HEK293T (cell line): Measurements from ENCODE around the gene ADIPOR1.
A peak's percentile ranks its signal among the peaks of the same experiment; 100 is the strongest.

Experiments
- CTCF ChIA-PET: fragments of 350-600 bp; formaldehyde crosslinking; extraction: SDS; loops from one replicate; lab custom pipeline; 2021; ENCODE audit warnings: antibody characterized with exemption, inconsistent platforms; lab: Yijun Ruan, JAX
- POLR2A ChIA-PET: fragments of 350-600 bp; formaldehyde crosslinking; extraction: SDS; loops from one replicate; lab custom pipeline; 2020; ENCODE audit warnings: antibody characterized with exemption, inconsistent platforms; lab: Yijun Ruan, JAX
- DNase-seq: peaks from one replicate; pipeline ENCODE4 v3.0.0; 2012; ENCODE audit warnings: mixed read lengths; ENCODE audit errors: extremely low spot score
- ARNT ChIP-seq: fragments of 450-650 bp; IDR thresholded peaks from 2 replicates; pipeline ENCODE4 v1.6.1; 2017; ENCODE audit warnings: mild to moderate bottlenecking
- BHLHE40 ChIP-seq: fragments of 450-650 bp; IDR thresholded peaks from 2 replicates; pipeline ENCODE4 v1.6.1; 2016; ENCODE audit warnings: mild to moderate bottlenecking, moderate library complexity, borderline replicate concordance
- CTBP1 ChIP-seq: fragments of 450-650 bp; IDR thresholded peaks from 2 replicates; pipeline ENCODE4 v1.6.1; 2016; ENCODE audit warnings: borderline replicate concordance
- ELF4 ChIP-seq: fragments of 450-650 bp; IDR thresholded peaks from 2 replicates; pipeline ENCODE4 v1.6.1; 2017; ENCODE audit warnings: antibody characterized with exemption
- FOXA1 ChIP-seq: fragments of 450-650 bp; IDR thresholded peaks from 2 replicates; pipeline ENCODE4 v1.6.1; 2016; ENCODE audit warnings: mild to moderate bottlenecking
- FOXK2 ChIP-seq: fragments of 450-650 bp; IDR thresholded peaks from 2 replicates; pipeline ENCODE4 v1.6.1; 2016; ENCODE audit warnings: mild to moderate bottlenecking
- FOXM1 ChIP-seq: fragments of 450-650 bp; IDR thresholded peaks from 2 replicates; pipeline ENCODE4 v1.6.1; 2017; ENCODE audit warnings: mild to moderate bottlenecking, borderline replicate concordance
- HDGF ChIP-seq: fragments of 450-650 bp; IDR thresholded peaks from 2 replicates; pipeline ENCODE4 v1.6.1; 2017; ENCODE audit warnings: antibody characterized with exemption, borderline replicate concordance
- L3MBTL2 ChIP-seq: fragments of 450-650 bp; conservative IDR thresholded peaks from 2 replicates; pipeline ENCODE4 v1.6.1; 2016; ENCODE audit warnings: mild to moderate bottlenecking
- LEF1 ChIP-seq: fragments of 450-650 bp; IDR thresholded peaks from 2 replicates; pipeline ENCODE4 v1.6.1; 2017; ENCODE audit warnings: mild to moderate bottlenecking, borderline replicate concordance
- NFRKB ChIP-seq: fragments of 450-650 bp; IDR thresholded peaks from 2 replicates; pipeline ENCODE4 v1.6.1; 2016; ENCODE audit warnings: mild to moderate bottlenecking, moderate library complexity
- PKNOX1 ChIP-seq: fragments of 450-650 bp; IDR thresholded peaks from 2 replicates; pipeline ENCODE4 v1.6.1; 2016
- SP1 ChIP-seq: fragments of 450-650 bp; IDR thresholded peaks from 2 replicates; pipeline ENCODE4 v1.6.1; 2017
- SUZ12 ChIP-seq: fragments of 450-650 bp; IDR thresholded peaks from 2 replicates; pipeline ENCODE4 v1.6.1; 2016; ENCODE audit warnings: mild to moderate bottlenecking
- TARDBP ChIP-seq: fragments of 450-650 bp; IDR thresholded peaks from 2 replicates; pipeline ENCODE4 v1.6.1; 2016
- ZNF384 ChIP-seq: fragments of 450-650 bp; IDR thresholded peaks from 2 replicates; pipeline ENCODE4 v1.6.1; 2016

ADIPOR1 gene

GRCh38 chr1:202972046-202972445 is 13.9 kb upstream of the ADIPOR1 start:
- no peak for TF ChIP-seq CTBP1
- TF ChIP-seq ARNT, result no peak
- no peak for TF ChIP-seq LEF1
- TF ChIP-seq FOXM1, result no peak
- TF ChIP-seq L3MBTL2, result no peak
- POLR2A ChIA-PET, result no interaction called here
- CTCF ChIA-PET, result no interaction called here
- DNase-seq, result no peak

- ChIA-PET POLR2A (interaction anchor here (1.1 to 1.5 kb wide), 2 partner anchors 9 to 31 kb away, joined by 4 to 8 read pairs; no protein-coding TSS in a partner anchor), CTCF (no interaction called here)
- TF ChIP-seq FOXM1 (no peak), L3MBTL2 (no peak), SUZ12 (no peak)
- peak; percentile 82 for DNase-seq
Measured at GRCh38 chr1:202968895-202969295, 10.8 kb upstream of the ADIPOR1 start.

- TF ChIP-seq LEF1, result no peak
- ChIA-PET POLR2A (interaction anchor here (1.1 to 1.5 kb wide), 4 partner anchors 9 to 39 kb away, joined by 3 to 8 read pairs (median 4); partner anchors contain the start of gene TMEM183A), CTCF (interaction anchor here (0.5 to 1.0 kb wide), 5 partner anchors 8 to 348 kb away, joined by 3 to 6 read pairs (median 4); no protein-coding TSS in a partner anchor)
- no peak for DNase-seq
Measured at GRCh38 chr1:202968351-202968750, 10.2 kb upstream of the ADIPOR1 start.

- POLR2A ChIA-PET, result interaction anchor here (1.1 to 1.5 kb wide), 4 partner anchors 8 to 39 kb away, joined by 3 to 8 read pairs (median 4); partner anchors contain the start of gene TMEM183A
- no peak for TF ChIP-seq SUZ12
- TF ChIP-seq PKNOX1, result no peak
- TF ChIP-seq LEF1, result no peak
- no peak for TF ChIP-seq TARDBP
- TF ChIP-seq BHLHE40, result no peak
- no peak for TF ChIP-seq L3MBTL2
- TF ChIP-seq HDGF, result no peak
- TF ChIP-seq ZNF384, result no peak
- TF ChIP-seq FOXM1, result no peak
- TF ChIP-seq ARNT, result no peak
- TF ChIP-seq SP1, result no peak
- no peak for TF ChIP-seq CTBP1
- TF ChIP-seq FOXA1, result no peak
- no peak for DNase-seq
- CTCF ChIA-PET, result interaction anchor here (0.5 to 1.0 kb wide), 6 partner anchors 8 to 347 kb away, joined by 3 to 6 read pairs (median 4); no protein-coding TSS in a partner anchor
Measured at GRCh38 chr1:202967684-202968281, 9.7 kb upstream of the ADIPOR1 start.

GRCh38 chr1:202966006-202966898 is 8.1 kb upstream of the ADIPOR1 start:
- no peak for DNase-seq
- TF ChIP-seq FOXA1, result no peak
- TF ChIP-seq SUZ12, result no peak
- ChIA-PET CTCF (no interaction called here), POLR2A (no interaction called here)

- ChIA-PET POLR2A (no interaction called here), CTCF (no interaction called here)
- DNase-seq, result no peak
- no peak for TF ChIP-seq L3MBTL2
- TF ChIP-seq ARNT, result no peak
- no peak for TF ChIP-seq ZNF384
- no peak for TF ChIP-seq FOXM1
- no peak for TF ChIP-seq NFRKB
- TF ChIP-seq SUZ12, result no peak
- TF ChIP-seq CTBP1, result no peak
- TF ChIP-seq TARDBP, result no peak
- TF ChIP-seq ELF4, result no peak
- TF ChIP-seq BHLHE40, result no peak
- no peak for TF ChIP-seq HDGF
- TF ChIP-seq FOXK2, result no peak
- TF ChIP-seq FOXA1, result no peak
- TF ChIP-seq PKNOX1, result no peak
Measured at GRCh38 chr1:202965422-202965821, 7.3 kb upstream of the ADIPOR1 start.

- no peak for DNase-seq
- POLR2A ChIA-PET, result no interaction called here
- TF ChIP-seq L3MBTL2 (no peak), ELF4 (no peak), BHLHE40 (no peak), NFRKB (no peak), SUZ12 (no peak), PKNOX1 (no peak), SP1 (no peak), FOXK2 (no peak), CTBP1 (no peak), HDGF (no peak), LEF1 (no peak), ARNT (no peak), TARDBP (no peak), FOXM1 (no peak), ZNF384 (no peak), FOXA1 (no peak)
- CTCF ChIA-PET, result no interaction called here
Measured at GRCh38 chr1:202964791-202965410, 6.8 kb upstream of the ADIPOR1 start.
